ENCODE data around the gene ITGA5.

- TF ChIP-seq, protein P1, sequence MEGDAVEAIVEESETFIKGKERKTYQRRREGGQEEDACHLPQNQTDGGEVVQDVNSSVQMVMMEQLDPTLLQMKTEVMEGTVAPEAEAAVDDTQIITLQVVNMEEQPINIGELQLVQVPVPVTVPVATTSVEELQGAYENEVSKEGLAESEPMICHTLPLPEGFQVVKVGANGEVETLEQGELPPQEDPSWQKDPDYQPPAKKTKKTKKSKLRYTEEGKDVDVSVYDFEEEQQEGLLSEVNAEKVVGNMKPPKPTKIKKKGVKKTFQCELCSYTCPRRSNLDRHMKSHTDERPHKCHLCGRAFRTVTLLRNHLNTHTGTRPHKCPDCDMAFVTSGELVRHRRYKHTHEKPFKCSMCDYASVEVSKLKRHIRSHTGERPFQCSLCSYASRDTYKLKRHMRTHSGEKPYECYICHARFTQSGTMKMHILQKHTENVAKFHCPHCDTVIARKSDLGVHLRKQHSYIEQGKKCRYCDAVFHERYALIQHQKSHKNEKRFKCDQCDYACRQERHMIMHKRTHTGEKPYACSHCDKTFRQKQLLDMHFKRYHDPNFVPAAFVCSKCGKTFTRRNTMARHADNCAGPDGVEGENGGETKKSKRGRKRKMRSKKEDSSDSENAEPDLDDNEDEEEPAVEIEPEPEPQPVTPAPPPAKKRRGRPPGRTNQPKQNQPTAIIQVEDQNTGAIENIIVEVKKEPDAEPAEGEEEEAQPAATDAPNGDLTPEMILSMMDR (CRISPR knock-in tag; IDR thresholded peaks at IDR 0.05), result no peak
- TF ChIP-seq YY1 (IDR thresholded peaks at IDR 0.05; ENCODE audit: insufficient read depth, insufficient replicate concordance, low read depth, low read length), result no peak
- TF ChIP-seq CSRNP1 (CRISPR knock-in tag; IDR thresholded peaks at IDR 0.05), result no peak
- TF ChIP-seq MAFK (conservative IDR thresholded peaks at IDR 0.05 in 1 of 2, IDR thresholded peaks at IDR 0.05 in 1 of 2; ENCODE audit: low read length in 2 of 2), result no peak
- no peak for TF ChIP-seq STAT5B (CRISPR knock-in tag; IDR thresholded peaks at IDR 0.05)
- no peak for TF ChIP-seq JUNB (CRISPR knock-in tag; IDR thresholded peaks at IDR 0.05; ENCODE audit: borderline replicate concordance)
- TF ChIP-seq POLR2A (IDR thresholded peaks at IDR 0.05; ENCODE audit: insufficient read depth in 1 of 2, low read depth in 2 of 2, low read length in 2 of 2), result no peak
Observed at GRCh38 chr12:54363047-54363446, 56.0 kb downstream of the ITGA5 start.
